NCI-H2029 (cell line): Measurements from ENCODE around the gene WWC2.
A peak's percentile ranks its signal among the peaks of the same experiment; 100 is the strongest.
"Not testable (repeated sequence)": the region's sequence is repeated elsewhere in the genome, so short reads cannot be mapped to it uniquely, and the experiment has no call there.

Experiments used
- DNase-seq: peaks from one replicate; lab custom pipeline; 2025; lab: John Stamatoyannopoulos, UW

Gene WWC2

GRCh38 chr4:183142571-183143550 is 43.8 kb downstream of the WWC2 start:
- peak; percentile 37 for DNase-seq

GRCh38 chr4:183144787-183145186 is 45.7 kb downstream of the WWC2 start:
- DNase-seq, result no peak

GRCh38 chr4:183145773-183146172 is 46.7 kb downstream of the WWC2 start:
- DNase-seq, result no peak

GRCh38 chr4:183146478-183146877 is 47.4 kb downstream of the WWC2 start:
- DNase-seq, result no peak

GRCh38 chr4:183147196-183147595 is 48.1 kb downstream of the WWC2 start:
- no peak for DNase-seq

- DNase-seq, result no peak
Measured at GRCh38 chr4:183147983-183148382, 48.9 kb downstream of the WWC2 start.

GRCh38 chr4:183149616-183150539 is 50.8 kb downstream of the WWC2 start:
- no peak for DNase-seq

- not testable (repeated sequence) for DNase-seq
Measured at GRCh38 chr4:183150664-183151063, 51.6 kb downstream of the WWC2 start.

- not testable (repeated sequence) for DNase-seq
Measured at GRCh38 chr4:183152232-183152631, 53.2 kb downstream of the WWC2 start.

GRCh38 chr4:183153190-183153916 is 54.3 kb downstream of the WWC2 start:
- no peak for DNase-seq

- DNase-seq, result no peak
Measured at GRCh38 chr4:183154701-183155391, 55.8 kb downstream of the WWC2 start.

GRCh38 chr4:183155450-183156184 is 56.6 kb downstream of the WWC2 start:
- DNase-seq, result no peak

- DNase-seq, result no peak
Measured at GRCh38 chr4:183157215-183157614, 58.2 kb downstream of the WWC2 start.

- no peak for DNase-seq
Measured at GRCh38 chr4:183158062-183158461, 59.0 kb downstream of the WWC2 start.

GRCh38 chr4:183161630-183162029 is 62.6 kb downstream of the WWC2 start:
- no peak for DNase-seq

- no peak for DNase-seq
Measured at GRCh38 chr4:183163135-183163534, 64.1 kb downstream of the WWC2 start.

- no peak for DNase-seq
Measured at GRCh38 chr4:183164963-183165362, 65.9 kb downstream of the WWC2 start.

GRCh38 chr4:183165376-183165775 is 66.3 kb downstream of the WWC2 start:
- DNase-seq, result no peak

- no peak for DNase-seq
Measured at GRCh38 chr4:183170894-183171293, 71.8 kb downstream of the WWC2 start.

- no peak for DNase-seq
Measured at GRCh38 chr4:183171484-183172267, 72.6 kb downstream of the WWC2 start.
